Measurements from ENCODE around the gene CENPB. TPM values are rescaled to one million over a fixed set of nuclear protein-coding genes. Genes with fewer than 3 reads are reported as not detected.
A peak's percentile ranks its signal among the peaks of the same experiment; 100 is the strongest.

Gene CENPB
- total RNA-seq, 1 donor from 2014 or later: 91.1 TPM

- Mint-ChIP-seq H3K4me3 (ENCODE audit: unreplicated experiment) (peak overlapping the region; percentile 90), H3K9me3 (ENCODE audit: low read depth) (no peaks in the 10 kb centered on the region), H3K27ac (ENCODE audit: unreplicated experiment) (peak overlapping the region; percentile 71), H3K4me1 (ENCODE audit: low read depth) (peaks cover 52% of the 10 kb centered on the region), H3K27me3 (ENCODE audit: low read depth) (no peaks in the 10 kb centered on the region), H3K36me3 (ENCODE audit: low read depth) (peaks cover 19% of the 10 kb centered on the region)
- TF ChIP-seq CTCF (IDR thresholded peaks at IDR 0.05): no peak
- DNase-seq (ENCODE audit: low spot score): peak; percentile 54
Observed at GRCh38 chr20:3798373-3798768, 11.8 kb upstream of the CENPB start.

GRCh38 chr20:3797592-3798372 is 11.2 kb upstream of the CENPB start:
- DNase-seq (ENCODE audit: low spot score): peak; percentile 77
- no peaks in the 10 kb centered on the region for H3K9me3 Mint-ChIP-seq (ENCODE audit: low read depth)
- H3K4me3 Mint-ChIP-seq (ENCODE audit: unreplicated experiment): peak overlapping the region; percentile 90
- H3K36me3 Mint-ChIP-seq (ENCODE audit: low read depth): peaks cover 16% of the 10 kb centered on the region
- peaks cover 50% of the 10 kb centered on the region for H3K4me1 Mint-ChIP-seq (ENCODE audit: low read depth)
- H3K27me3 Mint-ChIP-seq (ENCODE audit: low read depth): no peaks in the 10 kb centered on the region
- no peak for TF ChIP-seq CTCF (IDR thresholded peaks at IDR 0.05)
- peak overlapping the region; percentile 71 for H3K27ac Mint-ChIP-seq (ENCODE audit: unreplicated experiment)

- Mint-ChIP-seq H3K4me1 (ENCODE audit: low read depth) (peaks cover 46% of the 10 kb centered on the region), H3K27ac (ENCODE audit: unreplicated experiment) (peak overlapping the region; percentile 73), H3K4me3 (ENCODE audit: unreplicated experiment) (peak overlapping the region; percentile 90), H3K9me3 (ENCODE audit: low read depth) (no peaks in the 10 kb centered on the region), H3K27me3 (ENCODE audit: low read depth) (no peaks in the 10 kb centered on the region), H3K36me3 (ENCODE audit: low read depth) (peaks cover 11% of the 10 kb centered on the region)
- no peak for TF ChIP-seq CTCF (IDR thresholded peaks at IDR 0.05)
- no peak for DNase-seq (ENCODE audit: low spot score)
Observed at GRCh38 chr20:3797226-3797545, 10.6 kb upstream of the CENPB start.

- H3K4me1 Mint-ChIP-seq (ENCODE audit: low read depth): peaks cover 46% of the 10 kb centered on the region
- TF ChIP-seq CTCF (IDR thresholded peaks at IDR 0.05): no peak
- H3K4me3 Mint-ChIP-seq (ENCODE audit: unreplicated experiment): peak overlapping the region; percentile 90
- DNase-seq (ENCODE audit: low spot score): no peak
- peaks cover 9% of the 10 kb centered on the region for H3K36me3 Mint-ChIP-seq (ENCODE audit: low read depth)
- peak overlapping the region; percentile 73 for H3K27ac Mint-ChIP-seq (ENCODE audit: unreplicated experiment)
- no peaks in the 10 kb centered on the region for H3K27me3 Mint-ChIP-seq (ENCODE audit: low read depth)
- H3K9me3 Mint-ChIP-seq (ENCODE audit: low read depth): no peaks in the 10 kb centered on the region
Observed at GRCh38 chr20:3796477-3797225, 10.1 kb upstream of the CENPB start.

GRCh38 chr20:3795511-3796468 is 9.2 kb upstream of the CENPB start, which contains the start of gene CDC25B:
CDC25B (plus strand) TSS chr20:3796310; CDS start chr20:3796532, 222 bp downstream.
- Mint-ChIP-seq H3K4me1 (ENCODE audit: low read depth) (peaks cover 46% of the 10 kb centered on the region), H3K36me3 (ENCODE audit: low read depth) (peaks cover 8% of the 10 kb centered on the region), H3K9me3 (ENCODE audit: low read depth) (no peaks in the 10 kb centered on the region), H3K27ac (ENCODE audit: unreplicated experiment) (peak within 1 kb of the TSS; percentile 96), H3K27me3 (ENCODE audit: low read depth) (no peaks in the 10 kb centered on the region), H3K4me3 (ENCODE audit: unreplicated experiment) (peak within 1 kb of the TSS; percentile 90)
- peak; percentile 96 for DNase-seq (ENCODE audit: low spot score)
- peak; percentile 74 for TF ChIP-seq CTCF (IDR thresholded peaks at IDR 0.05)
